Liver (tissue), 3 donors: ENCODE data around the gene PTPRN2.
"Not testable (repeated sequence)": the region's sequence is repeated elsewhere in the genome, so short reads cannot be mapped to it uniquely, and the experiment has no call there.

Experiments
- JUND ChIP-seq, 2 donors: IDR thresholded peaks; 2 replicates each; pipeline ENCODE4 v1.6.1; 2016; ENCODE audit warnings: antibody characterized with exemption in 2 of 2
- NR2F2 ChIP-seq: IDR thresholded peaks from 2 replicates; pipeline ENCODE4 v1.6.1; 2016; ENCODE audit warnings: antibody characterized with exemption
- TF ChIP-seq, protein P1 (sequence below): fragments of 150-350 bp; IDR thresholded peaks from 2 replicates; pipeline ENCODE4 v1.5.1; 2017; ENCODE audit warnings: improper control_type of control experiment, low read depth, low read length; ENCODE audit not compliant: missing input control
- donor health status: healthy.
- donor health status: healthy.

DNA sequence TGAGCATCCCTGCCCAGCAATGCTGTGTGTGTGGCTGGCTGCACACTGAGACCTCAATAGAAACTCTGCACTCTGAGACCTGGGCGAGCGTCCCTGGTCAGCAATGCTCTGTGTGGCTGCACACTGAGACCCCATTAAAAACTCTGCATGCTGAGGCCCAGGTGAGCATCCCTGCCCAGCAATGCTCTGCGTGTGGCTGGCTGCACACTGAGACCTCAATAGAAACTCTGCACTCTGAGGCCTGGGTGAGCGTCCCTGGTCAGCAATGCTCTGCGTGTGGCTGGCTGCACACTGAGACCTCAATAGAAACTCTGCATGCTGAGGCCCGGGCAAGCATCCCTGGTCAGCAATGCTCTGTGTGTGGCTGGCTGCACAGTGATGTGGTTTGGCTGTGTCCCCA lies 553.7 kb downstream of the PTPRN2 start:
- not testable (repeated sequence) for TF ChIP-seq JUND (IDR thresholded peaks at IDR 0.05); NR2F2
- TF ChIP-seq, protein P1, sequence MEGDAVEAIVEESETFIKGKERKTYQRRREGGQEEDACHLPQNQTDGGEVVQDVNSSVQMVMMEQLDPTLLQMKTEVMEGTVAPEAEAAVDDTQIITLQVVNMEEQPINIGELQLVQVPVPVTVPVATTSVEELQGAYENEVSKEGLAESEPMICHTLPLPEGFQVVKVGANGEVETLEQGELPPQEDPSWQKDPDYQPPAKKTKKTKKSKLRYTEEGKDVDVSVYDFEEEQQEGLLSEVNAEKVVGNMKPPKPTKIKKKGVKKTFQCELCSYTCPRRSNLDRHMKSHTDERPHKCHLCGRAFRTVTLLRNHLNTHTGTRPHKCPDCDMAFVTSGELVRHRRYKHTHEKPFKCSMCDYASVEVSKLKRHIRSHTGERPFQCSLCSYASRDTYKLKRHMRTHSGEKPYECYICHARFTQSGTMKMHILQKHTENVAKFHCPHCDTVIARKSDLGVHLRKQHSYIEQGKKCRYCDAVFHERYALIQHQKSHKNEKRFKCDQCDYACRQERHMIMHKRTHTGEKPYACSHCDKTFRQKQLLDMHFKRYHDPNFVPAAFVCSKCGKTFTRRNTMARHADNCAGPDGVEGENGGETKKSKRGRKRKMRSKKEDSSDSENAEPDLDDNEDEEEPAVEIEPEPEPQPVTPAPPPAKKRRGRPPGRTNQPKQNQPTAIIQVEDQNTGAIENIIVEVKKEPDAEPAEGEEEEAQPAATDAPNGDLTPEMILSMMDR, result not testable (repeated sequence)
